Measurements from ENCODE around the gene RIN3. TPM values are rescaled to one million over a fixed set of nuclear protein-coding genes. Genes with fewer than 3 reads are reported as not detected.
A peak's percentile ranks its signal among the peaks of the same experiment; 100 is the strongest.

The RIN3 gene
- total and polyA plus RNA-seq, 2 of the 4 experiments (the other 2 are of a cell fraction) = 2.5 to 11.1 TPM

- Histone ChIP-seq H3K79me1 (ENCODE audit: low read depth in 1 of 2, low read length in 2 of 2) (no peaks in the 10 kb centered on the region), H2AK5ac (ENCODE audit: low read depth, low read length) (no peak overlapping the region), H2AK9ac (replicated peaks; ENCODE audit: low read depth, low read length, poor library complexity) (peak overlapping the region; percentile 44), H3K9me3 (ENCODE audit: control insufficient read depth, insufficient read depth, low read length) (peaks cover 2% of the 10 kb centered on the region; the same call in 1 of the 2 replicates), H3K18ac (ENCODE audit: low read depth, low read length) (no peak overlapping the region), H3K4me1 (ENCODE audit: control insufficient read depth, insufficient read depth, low read length) (peaks cover 9% of the 10 kb centered on the region), H3K27me3 (ENCODE audit: control insufficient read depth, insufficient read depth, low read length) (no peaks in the 10 kb centered on the region), H4K20me1 (ENCODE audit: insufficient read depth, low read length) (no peaks in the 10 kb centered on the region), H4K8ac (ENCODE audit: low read depth in 2 of 2, low read length in 2 of 2) (no peak overlapping the region), H2BK15ac (ENCODE audit: low read depth, low read length) (no peak overlapping the region), H2AFZ (replicated peaks; ENCODE audit: low read length, poor library complexity) (no peak overlapping the region), H2BK20ac (ENCODE audit: low read depth, low read length) (no peak overlapping the region), H4K5ac (ENCODE audit: low read depth, low read length) (no peak overlapping the region), H3K4me2 (ENCODE audit: low read depth, low read length) (no peak overlapping the region), H3K9ac (ENCODE audit: low read depth, low read length) (no peak overlapping the region), H2BK120ac (ENCODE audit: low read depth, low read length) (no peak overlapping the region), H3K23ac (ENCODE audit: low read depth, low read length) (no peak overlapping the region), H3K56ac (ENCODE audit: extremely low read depth, insufficient read depth, low read length) (no peak overlapping the region), H3K9me1 (ENCODE audit: insufficient read depth, low read length) (peaks cover 3% of the 10 kb centered on the region; the same call in 1 of the 2 replicates), H4K91ac (ENCODE audit: insufficient read depth, low read depth, low read length) (no peak overlapping the region), H2BK5ac (ENCODE audit: low read depth, low read length, poor library complexity, severe bottlenecking) (no peak overlapping the region), H3K4ac (ENCODE audit: low read depth, low read length) (no peak overlapping the region), H3K4me3 (ENCODE audit: insufficient read depth, low read depth, low read length) (no peak overlapping the region), H3K14ac (replicated peaks; ENCODE audit: low read depth, low read length) (0 out of 2 replicates have a peak overlapping the region, but pooled peaks have one; percentile 6), H3K36me3 (ENCODE audit: control insufficient read depth, insufficient read depth, low read length) (no peaks in the 10 kb centered on the region), H3K27ac (ENCODE audit: insufficient read depth, low read length) (no peak overlapping the region)
- dilution Hi-C loops (cut with HindIII; ENCODE audit: low sequenced_read_pairs, unreplicated experiment) (no loop called here), in situ Hi-C loops (cut with MboI; ENCODE audit: low sequenced_read_pairs) (no loop called here), intact Hi-C loops (cut with micrococcal nuclease) (no loop called here)
- ChIA-PET CTCF (interaction anchor here (0.7 kb wide), 1 partner anchor 54 kb away, joined by 3 read pairs; no protein-coding TSS in a partner anchor), POLR2A (ENCODE audit: unreplicated experiment) (no interaction called here)
- ATAC-seq (ENCODE audit: low read depth) (no peak), DNase-seq (peak; percentile 65)
- TF ChIP-seq USF2 (IDR thresholded peaks at IDR 0.05; ENCODE audit: low read depth, low read length) = no peak
- no peak for TF ChIP-seq RAD21 (IDR thresholded peaks at IDR 0.05; ENCODE audit: low read length)
- no peak for TF ChIP-seq FOS (IDR thresholded peaks at IDR 0.05; ENCODE audit: low read depth, low read length)
- TF ChIP-seq RFX5 (IDR thresholded peaks at IDR 0.05; ENCODE audit: low read depth, low read length) = no peak
- no peak for TF ChIP-seq CHD1 (IDR thresholded peaks at IDR 0.05; ENCODE audit: low read depth, low read length)
- no peak for TF ChIP-seq CEBPB (IDR thresholded peaks at IDR 0.05; ENCODE audit: low read depth, low read length)
- no peak for TF ChIP-seq POLR2A (IDR thresholded peaks at IDR 0.05; ENCODE audit: low read depth, low read length)
- TF ChIP-seq NFE2L2 (IDR thresholded peaks at IDR 0.05; ENCODE audit: low read depth, low read length) = no peak
- 100% methylated on average over 1 of the region's 3 CpGs; no CpG with 5 or more reads in 1 of the 2 experiments for WGBS, 2 experiments (ENCODE audit: extremely low coverage in 2 of 2, insufficient read length in 1 of 2)
- BruUV-seq (replicated peaks) = no TSS peak
These were observed 43.4 kb upstream of the RIN3 start for GRCh38 chr14:92470215-92470614.
